NCI-H345 treated with DMSO at 0.1 percent for 48 hours (cell line): ENCODE results near the gene NIPAL4.

Source experiments
- DNase-seq: peaks from one replicate; lab custom pipeline; 2025; ENCODE audit not compliant: unreplicated experiment; lab: John Stamatoyannopoulos, UW

The NIPAL4 gene

GRCh38 chr5:157484768-157485167 lies 24.8 kb downstream of the NIPAL4 start:
- no peak for DNase-seq

GRCh38 chr5:157485340-157485739 lies 25.3 kb downstream of the NIPAL4 start:
- no peak for DNase-seq

- no peak for DNase-seq
Observed at GRCh38 chr5:157485811-157486210, 25.8 kb downstream of the NIPAL4 start.

GRCh38 chr5:157486221-157486681 lies 26.2 kb downstream of the NIPAL4 start:
- DNase-seq = no peak

- DNase-seq = no peak
Observed at GRCh38 chr5:157486861-157487260, 26.8 kb downstream of the NIPAL4 start.

GRCh38 chr5:157487358-157487757 lies 27.3 kb downstream of the NIPAL4 start:
- DNase-seq = no peak

GRCh38 chr5:157491471-157491995 lies 31.5 kb downstream of the NIPAL4 start:
- DNase-seq = no peak

GRCh38 chr5:157492886-157493285 lies 32.9 kb downstream of the NIPAL4 start:
- no peak for DNase-seq

- no peak for DNase-seq
Observed at GRCh38 chr5:157494178-157494832, 34.3 kb downstream of the NIPAL4 start.

GRCh38 chr5:157496864-157497263 lies 36.9 kb downstream of the NIPAL4 start:
- DNase-seq = no peak

- DNase-seq = no peak
Observed at GRCh38 chr5:157497875-157498611, 38.0 kb downstream of the NIPAL4 start.

GRCh38 chr5:157502143-157502647 lies 42.2 kb downstream of the NIPAL4 start:
- DNase-seq = no peak

- no peak for DNase-seq
Observed at GRCh38 chr5:157504053-157504452, 44.0 kb downstream of the NIPAL4 start.

GRCh38 chr5:157505496-157505895 lies 45.5 kb downstream of the NIPAL4 start:
- DNase-seq = no peak

- DNase-seq = no peak
Observed at GRCh38 chr5:157506066-157506590, 46.1 kb downstream of the NIPAL4 start.

- no peak for DNase-seq
Observed at GRCh38 chr5:157506981-157507780, 47.2 kb downstream of the NIPAL4 start.

GRCh38 chr5:157509093-157509492 lies 49.1 kb downstream of the NIPAL4 start:
- no peak for DNase-seq

- DNase-seq = no peak
Observed at GRCh38 chr5:157509587-157509986, 49.6 kb downstream of the NIPAL4 start.

GRCh38 chr5:157510682-157511081 lies 50.7 kb downstream of the NIPAL4 start:
- no peak for DNase-seq

GRCh38 chr5:157511651-157512644 lies 51.9 kb downstream of the NIPAL4 start:
- DNase-seq = no peak
